ENCODE measurements around the gene PLEKHH3.

The PLEKHH3 gene

GRCh38 chr17:42679492-42680330, 2.9 kb upstream of the PLEKHH3 start:
- H3K27me3 ChIP-seq (ENCODE audit: control insufficient read depth in 1 of 2, insufficient read depth in 1 of 2, low read length in 2 of 2), result no peaks in the 10 kb centered on the region
- H3K4me2 ChIP-seq (ENCODE audit: low read length, poor library complexity, severe bottlenecking), result peak overlapping the region; percentile 73
- peak overlapping the region; percentile 80 for H3K9ac ChIP-seq (ENCODE audit: low read length)
- peak overlapping the region; percentile 99 for H4K8ac ChIP-seq (ENCODE audit: low read length)
- peak overlapping the region; percentile 86 to 93 for H3K4ac ChIP-seq (ENCODE audit: low read depth in 1 of 2, low read length in 2 of 2)
- peak overlapping the region; percentile 39 for H2BK5ac ChIP-seq (ENCODE audit: low read depth, low read length, poor library complexity, severe bottlenecking)
- H3K4me1 ChIP-seq (ENCODE audit: control insufficient read depth, insufficient read depth, low read depth, low read length), result peaks cover 46% of the 10 kb centered on the region
- H3K36me3 ChIP-seq (ENCODE audit: control insufficient read depth in 1 of 2, insufficient read depth in 2 of 2, low read depth in 1 of 2, low read length in 2 of 2), result peaks cover 0 to 7% of the 10 kb centered on the region in 2 experiments
- H2BK15ac ChIP-seq (ENCODE audit: low read depth, poor library complexity, severe bottlenecking), result peak overlapping the region; percentile 66
- H3K9me3 ChIP-seq (ENCODE audit: control insufficient read depth, low read length), result no peaks in the 10 kb centered on the region
- 7% methylated on average over 77 of the region's 78 CpGs for WGBS
- H4K91ac ChIP-seq (ENCODE audit: low read length), result peak overlapping the region; percentile 97
- H3K27ac ChIP-seq (ENCODE audit: low read length, poor library complexity, severe bottlenecking), result peak overlapping the region; percentile 92
- peak overlapping the region; percentile 89 for H2BK120ac ChIP-seq (ENCODE audit: low read depth, low read length)
- peak overlapping the region; percentile 45 to 72 for H3K4me3 ChIP-seq (ENCODE audit: insufficient read depth in 1 of 2, low read depth in 1 of 2, low read length in 2 of 2)
- H2AFZ ChIP-seq (ENCODE audit: low read depth, low read length), result peak overlapping the region; percentile 74
- peak overlapping the region; percentile 91 to 100 for H3K18ac ChIP-seq (ENCODE audit: low read depth in 1 of 2, low read length in 2 of 2)
- peaks cover 19% of the 10 kb centered on the region for H3K79me1 ChIP-seq (replicated peaks; ENCODE audit: low read length, poor library complexity, severe bottlenecking)
- peak overlapping the region in 1 of 2 experiments; percentile 97 for H3K14ac ChIP-seq (ENCODE audit: low read length in 2 of 2)
- DNase-seq, result peak; percentile 86
- peak overlapping the region; percentile 85 to 95 for H2BK12ac ChIP-seq (ENCODE audit: low read length in 2 of 2)
- peak overlapping the region; percentile 75 for H2AK5ac ChIP-seq (ENCODE audit: low read length, severe bottlenecking)
- H3K23ac ChIP-seq (ENCODE audit: low read length in 2 of 2), result peak overlapping the region in 1 of 2 experiments; percentile 10

GRCh38 chr17:42678951-42679491, 2.2 kb upstream of the PLEKHH3 start:
- H4K8ac ChIP-seq (ENCODE audit: low read length), result peak overlapping the region; percentile 99
- H3K4ac ChIP-seq (ENCODE audit: low read depth in 1 of 2, low read length in 2 of 2), result peak overlapping the region; percentile 79 to 93
- peak overlapping the region in 1 of 2 experiments; percentile 97 for H3K14ac ChIP-seq (ENCODE audit: low read length in 2 of 2)
- peaks cover 25% of the 10 kb centered on the region for H3K79me1 ChIP-seq (replicated peaks; ENCODE audit: low read length, poor library complexity, severe bottlenecking)
- peak overlapping the region; percentile 93 for H3K9ac ChIP-seq (ENCODE audit: low read length)
- peak overlapping the region; percentile 91 to 100 for H3K18ac ChIP-seq (ENCODE audit: low read depth in 1 of 2, low read length in 2 of 2)
- H3K4me2 ChIP-seq (ENCODE audit: low read length, poor library complexity, severe bottlenecking), result peak overlapping the region; percentile 73
- peak overlapping the region; percentile 19 to 76 for H3K4me3 ChIP-seq (ENCODE audit: insufficient read depth in 1 of 2, low read depth in 1 of 2, low read length in 2 of 2)
- peak; percentile 79 for DNase-seq
- peak overlapping the region; percentile 97 for H4K91ac ChIP-seq (ENCODE audit: low read length)
- WGBS, result 0% methylated on average over 11 of the region's 18 CpGs
- peaks cover 0 to 9% of the 10 kb centered on the region in 2 experiments for H3K36me3 ChIP-seq (ENCODE audit: control insufficient read depth in 1 of 2, insufficient read depth in 2 of 2, low read depth in 1 of 2, low read length in 2 of 2)
- H3K4me1 ChIP-seq (ENCODE audit: control insufficient read depth, insufficient read depth, low read depth, low read length), result peaks cover 53% of the 10 kb centered on the region
- H2AFZ ChIP-seq (ENCODE audit: low read depth, low read length), result no peak overlapping the region
- H2AK5ac ChIP-seq (ENCODE audit: low read length, severe bottlenecking), result no peak overlapping the region
- H3K9me3 ChIP-seq (ENCODE audit: control insufficient read depth, low read length), result no peaks in the 10 kb centered on the region
- peak overlapping the region; percentile 92 for H3K27ac ChIP-seq (ENCODE audit: low read length, poor library complexity, severe bottlenecking)
- H2BK15ac ChIP-seq (ENCODE audit: low read depth, poor library complexity, severe bottlenecking), result peak overlapping the region; percentile 95
- peak overlapping the region; percentile 39 for H2BK5ac ChIP-seq (ENCODE audit: low read depth, low read length, poor library complexity, severe bottlenecking)
- H2BK12ac ChIP-seq (ENCODE audit: low read length in 2 of 2), result peak overlapping the region; percentile 91 to 95
- H3K23ac ChIP-seq (ENCODE audit: low read length in 2 of 2), result no peak overlapping the region
- peak overlapping the region; percentile 89 for H2BK120ac ChIP-seq (ENCODE audit: low read depth, low read length)
- no peaks in the 10 kb centered on the region for H3K27me3 ChIP-seq (ENCODE audit: control insufficient read depth in 1 of 2, insufficient read depth in 1 of 2, low read length in 2 of 2)

DNA sequence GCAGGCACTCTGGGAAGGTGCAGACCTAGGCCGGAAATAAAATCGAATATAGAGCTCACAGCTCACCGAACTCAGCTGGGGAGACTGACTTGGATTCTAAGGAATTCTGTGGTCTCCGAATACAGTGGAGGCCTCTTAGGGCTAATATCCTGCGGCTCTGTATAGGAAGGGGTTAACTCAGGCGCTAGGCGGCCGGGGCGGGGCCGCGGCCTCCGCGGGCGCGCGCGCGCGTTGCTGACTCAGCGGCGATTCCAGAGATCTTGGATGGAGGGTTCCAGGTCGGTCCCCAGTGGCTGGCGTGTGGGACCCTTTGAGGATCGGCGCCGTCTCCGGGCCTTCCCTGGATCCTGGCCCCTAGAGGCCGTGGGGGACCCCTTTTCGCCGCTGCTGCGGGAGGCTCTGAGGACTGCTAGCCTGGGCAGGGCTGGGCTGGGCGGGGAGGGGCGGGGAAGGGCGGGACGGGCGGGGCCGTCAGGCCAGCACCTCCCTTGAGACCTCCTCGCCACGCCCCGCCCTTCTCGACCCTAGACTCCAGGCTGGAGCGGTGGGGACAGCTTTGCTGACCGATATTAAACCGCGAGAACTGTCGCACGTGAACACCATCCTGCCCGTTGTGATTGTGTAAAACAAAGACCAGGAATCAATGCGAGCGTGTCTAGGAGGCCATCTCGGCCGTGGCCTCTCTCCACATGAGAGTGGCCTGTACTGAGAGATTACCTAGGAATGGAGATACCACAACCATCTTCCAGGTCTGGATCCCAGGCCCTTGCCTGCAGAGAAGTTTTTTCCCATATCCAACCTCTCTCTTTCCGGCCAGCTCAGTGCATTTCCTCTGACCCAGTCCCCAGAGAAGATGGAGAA, 1.4 kb upstream of the PLEKHH3 start:
- no peak overlapping the region for H3K14ac ChIP-seq (ENCODE audit: low read length in 2 of 2)
- H2BK15ac ChIP-seq (ENCODE audit: low read depth, poor library complexity, severe bottlenecking), result peak overlapping the region; percentile 95
- peak overlapping the region; percentile 81 for H2BK120ac ChIP-seq (ENCODE audit: low read depth, low read length)
- peak overlapping the region; percentile 50 for H3K4me2 ChIP-seq (ENCODE audit: low read length, poor library complexity, severe bottlenecking)
- H2AFZ ChIP-seq (ENCODE audit: low read depth, low read length), result no peak overlapping the region
- peak overlapping the region in 1 of 2 experiments; percentile 2 for H2BK12ac ChIP-seq (ENCODE audit: low read length in 2 of 2)
- peaks cover 3 to 13% of the 10 kb centered on the region in 2 experiments for H3K36me3 ChIP-seq (ENCODE audit: control insufficient read depth in 1 of 2, insufficient read depth in 2 of 2, low read depth in 1 of 2, low read length in 2 of 2)
- peaks cover 52% of the 10 kb centered on the region for H3K4me1 ChIP-seq (ENCODE audit: control insufficient read depth, insufficient read depth, low read depth, low read length)
- H2AK5ac ChIP-seq (ENCODE audit: low read length, severe bottlenecking), result peak overlapping the region; percentile 11
- WGBS, result under 1% methylated on average over 41 of the region's 53 CpGs
- H3K4me3 ChIP-seq (ENCODE audit: insufficient read depth in 1 of 2, low read depth in 1 of 2, low read length in 2 of 2), result peak overlapping the region; percentile 75 to 76
- H3K18ac ChIP-seq (ENCODE audit: low read depth in 1 of 2, low read length in 2 of 2), result peak overlapping the region; percentile 76 to 93
- DNase-seq, result peak; percentile 90
- H3K23ac ChIP-seq (ENCODE audit: low read length in 2 of 2), result peak overlapping the region in 1 of 2 experiments; percentile 19
- H4K91ac ChIP-seq (ENCODE audit: low read length), result peak overlapping the region; percentile 91
- H3K27me3 ChIP-seq (ENCODE audit: control insufficient read depth in 1 of 2, insufficient read depth in 1 of 2, low read length in 2 of 2), result no peaks in the 10 kb centered on the region
- peaks cover 26% of the 10 kb centered on the region for H3K79me1 ChIP-seq (replicated peaks; ENCODE audit: low read length, poor library complexity, severe bottlenecking)
- peak overlapping the region; percentile 93 for H3K9ac ChIP-seq (ENCODE audit: low read length)
- peak overlapping the region; percentile 87 for H2BK5ac ChIP-seq (ENCODE audit: low read depth, low read length, poor library complexity, severe bottlenecking)
- peak overlapping the region; percentile 45 for H4K8ac ChIP-seq (ENCODE audit: low read length)
- H3K27ac ChIP-seq (ENCODE audit: low read length, poor library complexity, severe bottlenecking), result peak overlapping the region; percentile 96
- no peaks in the 10 kb centered on the region for H3K9me3 ChIP-seq (ENCODE audit: control insufficient read depth, low read length)
- H3K4ac ChIP-seq (ENCODE audit: low read depth in 1 of 2, low read length in 2 of 2), result peak overlapping the region; percentile 26 to 52
